HL-60/S4 (cell line): ENCODE measurements around the gene MARS1.
"Not testable (repeated sequence)": the region's sequence is repeated elsewhere in the genome, so short reads cannot be mapped to it uniquely, and the experiment has no call there.

ENCODE experiments used
- in situ Hi-C: fragments of 300-500 bp; cut with MboI; formaldehyde crosslinking; loops from 2 replicates; pipeline ENCODE4 v1.14.3; 2022; ENCODE audit warnings: low sequenced_read_pairs

The MARS1 gene

DNA sequence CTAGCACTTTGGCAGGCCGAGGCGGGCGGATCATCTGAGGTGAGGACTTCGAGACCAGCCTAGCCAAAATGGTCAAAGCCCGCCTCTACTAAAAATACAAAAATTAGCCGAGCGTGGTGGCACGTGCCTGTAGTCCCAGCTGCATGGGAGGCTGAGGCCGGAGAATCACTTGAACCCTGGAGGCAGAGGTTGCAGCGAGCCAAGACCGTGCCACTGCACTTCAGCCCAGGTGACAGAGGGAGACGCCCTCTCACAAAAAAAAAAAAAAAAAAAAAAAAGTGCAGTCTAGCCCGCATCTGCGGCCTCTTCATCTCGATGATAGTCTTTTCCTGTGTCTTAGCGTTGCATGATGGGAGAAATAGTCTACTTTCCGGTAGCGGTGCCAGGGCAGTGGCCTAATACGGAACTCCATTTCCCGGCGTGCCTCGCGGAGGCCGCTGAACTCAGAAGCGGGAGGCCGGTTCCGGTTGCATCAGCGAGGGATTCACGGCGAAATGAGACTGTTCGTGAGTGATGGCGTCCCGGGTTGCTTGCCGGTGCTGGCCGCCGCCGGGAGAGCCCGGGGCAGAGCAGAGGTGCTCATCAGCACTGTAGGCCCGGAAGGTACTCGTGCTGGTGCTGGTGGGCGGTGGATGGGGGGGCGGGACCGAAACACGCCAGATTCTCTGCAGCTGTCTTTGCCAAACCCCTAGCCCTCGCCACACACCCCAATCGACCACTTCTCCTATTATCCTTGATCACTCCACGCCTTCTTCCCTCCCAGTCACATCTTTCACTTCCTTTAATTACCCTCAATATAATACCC is at the start of gene MARS1:
MARS1 (plus strand) TSS at position 472 of the 805 bp plus-strand sequence; CDS start at position 495, 23 bp downstream.
- in situ Hi-C loops: no loop called here

DNA sequence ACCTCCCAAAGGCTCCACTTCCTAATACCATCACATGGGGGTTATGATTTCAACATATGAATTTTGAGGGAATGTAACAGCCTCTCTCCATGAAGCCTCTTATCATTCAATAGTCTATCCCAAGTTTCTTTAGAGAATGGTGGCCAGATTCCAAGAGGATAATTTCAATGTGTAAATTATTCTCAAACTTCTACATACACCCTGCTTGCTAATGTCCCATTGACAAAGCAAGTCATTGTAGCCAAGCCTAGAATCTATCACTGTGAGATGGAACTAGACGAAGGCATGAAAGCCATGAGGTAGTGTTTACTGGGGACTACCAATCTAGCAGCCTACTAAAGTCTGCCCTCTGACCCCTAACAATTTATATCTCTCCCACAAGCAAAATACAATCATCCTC is 49.5 kb upstream of the MARS1 start:
- in situ Hi-C loops: no loop called here

DNA sequence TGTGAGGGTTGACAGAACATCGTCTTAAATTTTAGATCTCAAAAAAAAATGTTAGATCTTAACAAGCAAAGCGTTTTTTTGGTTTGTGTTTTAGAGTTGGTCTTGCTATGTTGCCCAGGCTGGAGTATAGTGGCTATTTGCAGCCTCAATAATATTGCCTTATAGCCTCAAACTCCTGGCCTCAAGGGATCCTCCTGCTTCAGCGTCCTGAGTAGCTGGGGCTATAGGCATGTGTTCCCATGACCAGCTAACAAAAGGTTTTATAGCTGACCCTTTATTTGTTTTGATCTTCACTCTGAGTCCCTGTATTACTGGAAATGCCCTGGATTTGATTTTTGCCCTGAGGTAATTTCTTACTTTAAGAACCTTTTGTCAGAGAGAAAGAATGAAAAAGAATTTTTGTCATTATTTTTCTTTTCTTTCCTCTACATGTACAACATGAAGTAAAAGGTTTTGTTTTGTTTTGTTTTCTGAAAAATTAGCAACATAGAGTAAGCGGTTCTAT is 48.1 kb upstream of the MARS1 start:
- in situ Hi-C loops: no loop called here

DNA sequence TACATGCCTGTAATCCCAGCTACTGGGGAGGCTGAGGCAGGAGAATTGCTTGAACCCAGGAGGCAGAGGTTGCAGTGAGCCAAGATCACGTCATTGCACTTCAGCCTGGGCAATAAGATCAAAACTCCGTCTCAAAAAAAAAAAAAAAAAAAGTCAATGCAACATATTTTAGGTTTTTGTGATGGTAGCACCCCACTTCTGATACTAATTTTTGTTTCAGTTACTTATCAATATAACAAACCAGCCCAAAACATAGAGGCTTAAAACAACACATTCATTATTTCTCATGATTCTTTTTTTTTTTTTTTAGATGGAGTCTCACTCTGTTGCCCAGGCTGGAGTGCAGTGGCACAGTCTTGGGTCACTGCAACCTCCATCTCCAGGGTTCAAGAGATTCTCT is 46.5 kb upstream of the MARS1 start:
- in situ Hi-C loops: not testable (repeated sequence)

DNA sequence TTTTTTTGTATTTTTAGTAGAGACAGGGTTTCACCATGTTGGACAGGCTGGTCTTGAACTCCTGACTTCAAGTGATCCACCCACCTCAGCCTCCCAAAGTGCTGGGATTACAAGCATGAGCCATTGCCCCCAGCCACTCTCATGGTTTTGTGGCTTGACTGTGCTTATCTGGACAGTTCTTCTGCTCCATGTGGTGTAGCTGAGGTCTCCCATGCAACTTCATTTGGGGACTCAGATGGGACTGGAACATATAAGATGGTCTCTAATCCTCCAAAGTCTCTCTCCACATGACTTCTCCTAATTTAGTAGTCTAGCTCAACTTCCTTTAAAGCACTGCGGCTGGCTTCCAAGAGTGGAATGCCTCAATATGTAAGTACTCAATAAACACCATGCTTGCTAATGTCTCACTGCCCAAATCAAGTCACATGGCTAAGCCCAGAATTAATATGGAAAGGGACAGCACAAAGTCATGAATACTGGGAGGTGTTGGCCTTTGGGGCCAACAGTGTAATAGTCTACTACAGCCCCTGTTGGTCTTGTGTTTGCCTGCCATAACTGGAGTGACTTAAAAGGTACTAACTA is 45.9 kb upstream of the MARS1 start:
- in situ Hi-C loops: no loop called here

DNA sequence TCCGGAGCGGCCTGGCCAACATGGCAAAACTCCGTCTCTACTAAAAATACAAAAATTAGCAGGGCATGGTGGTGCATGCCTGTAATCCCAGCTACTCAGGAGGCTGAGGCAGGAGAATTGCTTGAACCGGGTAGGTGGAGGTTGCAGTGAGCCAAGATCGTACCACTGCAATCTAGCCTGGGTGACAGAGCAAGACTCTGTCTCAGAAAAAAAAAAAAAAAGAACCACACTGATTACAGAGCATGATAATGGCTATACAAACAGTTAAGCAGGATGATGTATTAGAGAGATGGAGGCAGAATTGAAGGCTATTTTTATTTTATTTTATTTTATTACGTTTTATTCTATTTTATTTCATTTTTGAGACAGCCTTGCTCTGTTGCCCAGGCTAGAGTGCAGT is 43.5 kb upstream of the MARS1 start:
- in situ Hi-C loops: not testable (repeated sequence)

DNA sequence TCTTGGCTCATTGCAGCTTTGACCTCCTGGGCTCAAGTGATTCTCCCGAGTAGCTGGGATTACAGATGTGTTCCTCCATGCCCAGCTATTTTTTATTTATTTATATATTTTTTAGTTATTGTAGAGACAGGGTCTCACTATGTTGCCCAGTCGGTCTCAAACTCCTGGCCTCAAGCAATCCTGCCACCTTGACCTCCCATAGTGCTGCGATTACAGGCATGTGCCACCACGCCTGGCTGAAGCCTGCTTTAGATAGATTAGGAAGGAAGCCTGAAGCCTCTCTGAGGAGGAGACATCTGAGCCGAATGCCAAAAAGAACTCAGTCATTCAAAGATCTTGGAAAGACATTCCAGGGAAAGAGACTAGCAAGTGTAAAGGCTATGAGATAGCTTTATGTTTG is 43.1 kb upstream of the MARS1 start:
- in situ Hi-C loops: no loop called here

DNA sequence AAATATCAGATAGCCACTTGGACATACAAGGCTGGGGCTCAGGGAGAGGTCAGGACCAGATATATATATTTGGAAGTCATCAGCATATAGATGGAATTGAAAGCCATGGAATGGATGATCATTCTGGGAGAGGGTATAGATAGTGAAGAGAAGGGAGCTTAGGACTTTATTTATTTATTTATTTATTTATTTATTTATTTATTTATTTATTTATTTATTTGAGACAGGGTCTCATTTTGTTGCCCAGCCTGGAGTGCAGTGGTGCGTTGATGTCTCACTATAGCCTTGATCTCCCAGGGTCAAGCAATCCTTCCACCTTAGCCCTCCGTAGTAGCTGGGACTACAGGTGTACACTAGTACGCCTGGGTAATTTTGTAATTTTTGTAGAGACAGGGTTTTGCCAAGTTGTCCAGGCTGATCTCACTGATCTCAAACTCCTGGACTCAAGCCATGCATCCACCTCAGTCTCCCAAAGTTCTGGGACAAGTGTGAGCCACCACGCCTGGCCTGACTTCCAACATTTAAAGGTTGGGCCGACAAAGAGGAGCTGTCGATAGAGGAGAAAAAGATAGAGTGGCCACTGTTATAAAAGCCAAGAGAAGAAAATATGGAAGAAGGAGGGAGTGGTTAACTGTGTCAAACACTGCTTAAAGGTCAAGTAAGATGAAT is 41.4 kb upstream of the MARS1 start:
- in situ Hi-C loops: no loop called here

DNA sequence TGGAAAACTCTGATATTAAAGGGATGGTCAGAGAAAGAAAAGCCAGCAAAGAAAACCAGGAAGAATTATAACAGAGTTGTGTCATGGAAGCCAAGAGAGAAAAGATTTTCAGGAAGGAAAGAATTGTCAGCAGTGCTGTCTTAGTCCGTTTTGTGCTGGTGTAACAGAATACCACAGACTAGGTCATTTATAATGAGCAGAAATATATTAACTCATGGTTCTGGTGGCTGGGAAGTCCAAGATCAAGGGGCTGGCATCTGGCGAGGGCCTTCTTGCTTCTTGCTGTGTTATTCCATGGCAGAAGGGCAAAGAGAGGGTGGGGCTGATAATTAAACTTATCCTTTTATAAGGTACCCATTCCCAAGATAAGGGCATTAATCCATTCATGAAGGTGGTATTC is 39.2 kb upstream of the MARS1 start:
- in situ Hi-C loops: no loop called here

DNA sequence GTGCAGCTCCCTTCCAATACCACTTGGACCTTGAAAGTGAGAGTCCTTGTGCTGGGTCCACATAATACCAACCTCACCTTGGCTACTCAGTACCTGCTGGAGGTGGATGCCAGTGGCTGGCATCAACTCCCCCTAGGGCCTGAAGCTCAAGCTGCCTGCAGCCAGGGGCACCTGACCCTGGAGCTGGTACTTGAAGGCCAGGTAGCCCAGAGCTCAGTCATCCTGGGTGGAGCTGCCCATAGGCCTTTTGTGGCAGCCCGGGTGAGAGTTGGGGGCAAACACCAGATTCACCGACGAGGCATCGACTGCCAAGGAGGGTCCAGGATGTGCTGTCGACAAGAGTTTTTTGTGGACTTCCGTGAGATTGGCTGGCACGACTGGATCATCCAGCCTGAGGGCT is 38.5 kb upstream of the MARS1 start:
- in situ Hi-C loops: no loop called here

DNA sequence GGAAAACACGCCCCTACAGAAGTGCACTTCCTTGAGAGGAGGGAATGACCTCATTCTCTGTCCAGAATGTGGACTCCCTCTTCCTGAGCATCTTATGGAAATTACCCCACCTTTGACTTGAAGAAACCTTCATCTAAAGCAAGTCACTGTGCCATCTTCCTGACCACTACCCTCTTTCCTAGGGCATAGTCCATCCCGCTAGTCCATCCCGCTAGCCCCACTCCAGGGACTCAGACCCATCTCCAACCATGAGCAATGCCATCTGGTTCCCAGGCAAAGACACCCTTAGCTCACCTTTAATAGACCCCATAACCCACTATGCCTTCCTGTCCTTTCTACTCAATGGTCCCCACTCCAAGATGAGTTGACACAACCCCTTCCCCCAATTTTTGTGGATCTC is 37.8 kb upstream of the MARS1 start:
- in situ Hi-C loops: loop anchor here (10.0 kb wide), 1 partner anchor 185 kb away; no protein-coding TSS in a partner anchor

DNA sequence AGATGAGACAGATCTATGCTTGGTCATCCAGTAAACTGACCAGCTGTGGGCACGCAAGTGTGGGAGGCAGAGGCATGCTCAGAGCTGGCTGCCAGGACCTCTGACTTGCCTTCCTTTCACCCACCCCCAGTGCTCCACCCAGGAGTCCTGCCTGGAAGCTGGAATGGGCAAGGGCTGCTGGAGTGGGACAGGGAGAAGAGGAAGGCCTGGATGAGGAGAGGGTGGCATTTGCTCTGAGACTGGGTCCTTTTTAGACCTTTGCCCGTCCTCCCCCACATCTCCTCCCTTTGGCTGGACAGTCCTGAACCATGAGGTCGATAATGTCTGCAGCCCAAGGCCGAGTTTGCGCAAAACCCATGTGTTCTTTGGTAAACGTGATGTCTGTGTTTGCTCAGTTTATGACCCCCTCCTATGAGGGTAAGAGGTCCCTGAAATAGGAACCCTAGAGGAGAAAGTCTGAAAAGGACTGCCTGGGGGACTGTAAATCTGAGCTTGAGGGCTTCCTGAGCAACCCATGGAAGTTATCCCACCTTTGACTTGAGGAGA is 36.6 kb upstream of the MARS1 start:
- in situ Hi-C loops: loop anchor here (10.0 kb wide), 1 partner anchor 187 kb away; no protein-coding TSS in a partner anchor

DNA sequence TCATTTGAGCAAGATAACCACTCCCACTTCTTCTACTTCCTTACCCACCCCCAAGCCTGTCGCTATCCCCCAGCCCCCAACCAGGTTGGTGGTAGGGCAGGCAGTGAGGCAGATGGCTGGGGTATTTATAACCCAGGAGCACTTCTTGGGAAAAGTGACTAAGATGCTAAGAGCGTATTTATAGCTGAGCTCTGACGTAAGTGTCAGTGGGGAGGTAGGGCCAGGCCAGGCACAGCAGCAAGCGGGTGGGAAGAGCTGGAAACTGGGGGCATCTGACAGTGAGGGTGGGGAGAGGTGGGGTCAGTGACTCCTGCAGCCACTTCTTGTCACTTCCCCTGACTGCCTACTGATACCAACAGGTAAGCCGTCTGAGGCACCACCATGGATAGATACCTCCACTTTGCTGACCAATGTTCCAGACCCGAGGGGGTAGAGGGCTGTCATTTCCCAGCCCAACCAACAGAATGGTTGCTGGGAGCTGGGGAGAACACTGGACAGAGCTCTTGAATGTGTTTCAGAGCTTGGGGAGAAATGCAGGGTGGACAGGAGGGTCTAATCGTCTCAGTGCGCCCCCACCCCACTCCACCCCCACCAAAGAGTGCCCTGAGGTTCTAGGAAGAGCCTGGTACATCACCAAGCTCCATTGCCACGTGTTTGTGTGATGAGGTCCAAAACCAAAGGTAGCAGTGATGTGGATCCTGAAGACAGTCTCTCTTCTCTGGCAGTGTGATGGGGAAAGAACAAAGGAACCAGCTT is 35.5 kb upstream of the MARS1 start:
- in situ Hi-C loops: loop anchor here (10.0 kb wide), 1 partner anchor 188 kb away; no protein-coding TSS in a partner anchor

DNA sequence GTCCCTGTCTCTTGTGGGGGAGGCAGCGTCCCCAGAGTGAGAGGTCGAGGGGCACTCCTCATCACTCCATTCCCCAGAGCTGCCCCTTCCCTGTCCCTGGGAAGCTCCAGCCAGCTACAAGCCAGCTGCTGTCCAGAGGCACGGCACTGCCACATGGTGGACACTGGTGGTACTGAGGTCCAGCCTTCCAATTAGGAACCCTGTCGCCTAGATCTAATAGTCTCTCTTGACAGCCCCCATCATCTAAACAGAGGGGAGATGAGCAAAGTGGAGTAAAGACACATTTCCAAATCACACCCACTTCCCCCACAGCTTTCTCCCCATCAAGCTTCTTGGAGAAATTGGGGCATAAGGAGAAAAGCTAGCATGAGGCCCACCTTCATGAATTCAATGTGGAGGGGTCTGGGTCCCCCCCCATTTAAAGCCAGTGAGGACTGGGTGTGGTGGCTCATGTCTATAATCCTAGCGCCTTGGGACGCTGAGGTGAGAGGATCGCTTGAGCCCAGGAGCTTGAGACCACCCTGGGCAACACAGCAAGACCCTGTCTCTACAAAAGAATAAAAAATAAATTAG is 34.8 kb upstream of the MARS1 start:
- in situ Hi-C loops: loop anchor here (10.0 kb wide), 1 partner anchor 188 kb away; no protein-coding TSS in a partner anchor

DNA sequence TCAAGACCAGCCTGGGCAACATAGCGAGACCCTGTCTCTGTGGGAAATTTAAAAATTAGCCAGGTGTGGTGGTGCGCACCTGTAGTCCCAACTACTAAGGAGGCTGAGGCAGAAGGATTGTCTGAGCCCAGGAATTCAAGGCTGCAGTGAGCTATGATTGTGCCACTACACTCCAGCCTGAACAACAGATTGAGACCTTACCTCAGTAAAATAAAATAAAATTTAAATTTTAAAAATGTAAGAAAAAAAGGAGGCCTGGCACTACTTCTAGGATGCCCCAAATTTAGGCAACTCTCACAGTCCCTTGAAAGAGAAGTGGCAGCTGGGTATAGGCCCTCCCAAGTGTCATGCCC is 33.7 kb upstream of the MARS1 start:
- in situ Hi-C loops: loop anchor here (10.0 kb wide), 1 partner anchor 189 kb away; no protein-coding TSS in a partner anchor

DNA sequence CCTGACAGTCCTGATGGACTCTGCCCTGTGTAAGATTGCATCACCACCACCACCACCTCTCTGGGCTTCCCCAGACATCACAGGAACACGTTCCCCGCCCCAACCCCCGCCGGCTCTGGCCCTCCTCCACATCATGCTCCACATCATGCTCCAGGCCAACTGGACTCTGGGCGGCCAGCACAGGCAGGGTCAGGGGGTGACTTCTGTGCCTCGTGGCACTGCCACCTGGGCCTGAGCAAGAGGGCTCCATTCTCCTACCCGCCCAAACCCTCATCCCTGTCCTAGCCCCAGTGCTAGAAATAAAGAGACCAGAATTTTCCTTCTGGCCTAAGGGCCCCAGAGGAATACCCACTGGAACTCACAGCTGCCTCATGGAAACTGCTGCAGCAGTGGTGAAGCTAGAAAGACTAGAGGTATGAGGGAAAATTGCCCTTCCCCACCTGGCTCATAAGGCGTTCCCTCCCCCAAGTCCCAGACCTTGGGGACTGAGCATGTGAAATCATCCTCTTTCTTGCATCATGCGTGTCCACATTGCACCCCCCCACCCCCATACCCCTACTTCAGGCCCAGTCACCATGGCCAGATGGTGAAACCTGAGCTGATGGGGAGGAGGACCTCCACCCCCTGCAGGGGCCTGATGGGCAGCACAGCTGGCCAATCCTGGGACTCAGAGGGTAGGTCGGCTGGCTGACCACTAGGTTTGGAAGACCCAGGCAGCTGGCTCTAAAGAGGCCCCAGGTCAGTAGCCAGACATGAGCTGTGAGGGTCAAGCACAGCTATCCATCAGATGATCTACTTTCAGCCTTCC is 33.1 kb upstream of the MARS1 start, which contains the start of gene INHBE:
INHBE (plus strand) TSS at position 742 of the 808 bp plus-strand sequence. CDS start 230 bp downstream, outside the sequence.
- in situ Hi-C loops: loop anchor here (10.0 kb wide), 1 partner anchor 190 kb away; no protein-coding TSS in a partner anchor

DNA sequence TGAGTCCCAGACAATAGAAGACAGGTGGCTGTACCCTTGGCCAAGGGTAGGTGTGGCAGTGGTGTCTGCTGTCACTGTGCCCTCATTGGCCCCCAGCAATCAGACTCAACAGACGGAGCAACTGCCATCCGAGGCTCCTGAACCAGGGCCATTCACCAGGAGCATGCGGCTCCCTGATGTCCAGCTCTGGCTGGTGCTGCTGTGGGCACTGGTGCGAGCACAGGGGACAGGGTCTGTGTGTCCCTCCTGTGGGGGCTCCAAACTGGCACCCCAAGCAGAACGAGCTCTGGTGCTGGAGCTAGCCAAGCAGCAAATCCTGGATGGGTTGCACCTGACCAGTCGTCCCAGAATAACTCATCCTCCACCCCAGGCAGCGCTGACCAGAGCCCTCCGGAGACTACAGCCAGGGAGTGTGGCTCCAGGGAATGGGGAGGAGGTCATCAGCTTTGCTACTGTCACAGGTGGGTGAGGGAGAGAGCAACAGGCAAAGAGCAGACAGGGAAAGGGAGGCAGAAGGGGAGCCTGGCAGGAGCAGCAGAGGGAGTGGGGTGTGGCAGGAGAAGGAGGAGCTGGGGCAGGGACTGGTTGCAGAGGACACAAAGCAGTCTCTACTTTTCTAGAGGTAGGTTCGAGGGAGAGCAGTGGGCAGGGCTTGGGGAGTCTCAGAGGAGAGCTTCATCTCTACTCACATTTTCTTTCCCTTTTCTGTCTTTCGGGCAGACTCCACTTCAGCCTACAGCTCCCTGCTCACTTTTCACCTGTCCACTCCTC is 32.3 kb upstream of the MARS1 start:
- in situ Hi-C loops: loop anchor here (10.0 kb wide), 1 partner anchor 191 kb away; no protein-coding TSS in a partner anchor

DNA sequence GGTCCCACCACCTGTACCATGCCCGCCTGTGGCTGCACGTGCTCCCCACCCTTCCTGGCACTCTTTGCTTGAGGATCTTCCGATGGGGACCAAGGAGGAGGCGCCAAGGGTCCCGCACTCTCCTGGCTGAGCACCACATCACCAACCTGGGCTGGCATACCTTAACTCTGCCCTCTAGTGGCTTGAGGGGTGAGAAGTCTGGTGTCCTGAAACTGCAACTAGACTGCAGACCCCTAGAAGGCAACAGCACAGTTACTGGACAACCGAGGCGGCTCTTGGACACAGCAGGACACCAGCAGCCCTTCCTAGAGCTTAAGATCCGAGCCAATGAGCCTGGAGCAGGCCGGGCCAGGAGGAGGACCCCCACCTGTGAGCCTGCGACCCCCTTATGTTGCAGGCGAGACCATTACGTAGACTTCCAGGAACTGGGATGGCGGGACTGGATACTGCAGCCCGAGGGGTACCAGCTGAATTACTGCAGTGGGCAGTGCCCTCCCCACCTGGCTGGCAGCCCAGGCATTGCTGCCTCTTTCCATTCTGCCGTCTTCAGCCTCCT is 31.6 kb upstream of the MARS1 start:
- in situ Hi-C loops: loop anchor here (10.0 kb wide), 1 partner anchor 191 kb away; no protein-coding TSS in a partner anchor
